ENCODE results near the gene TMEM266.

The TMEM266 gene

DNA sequence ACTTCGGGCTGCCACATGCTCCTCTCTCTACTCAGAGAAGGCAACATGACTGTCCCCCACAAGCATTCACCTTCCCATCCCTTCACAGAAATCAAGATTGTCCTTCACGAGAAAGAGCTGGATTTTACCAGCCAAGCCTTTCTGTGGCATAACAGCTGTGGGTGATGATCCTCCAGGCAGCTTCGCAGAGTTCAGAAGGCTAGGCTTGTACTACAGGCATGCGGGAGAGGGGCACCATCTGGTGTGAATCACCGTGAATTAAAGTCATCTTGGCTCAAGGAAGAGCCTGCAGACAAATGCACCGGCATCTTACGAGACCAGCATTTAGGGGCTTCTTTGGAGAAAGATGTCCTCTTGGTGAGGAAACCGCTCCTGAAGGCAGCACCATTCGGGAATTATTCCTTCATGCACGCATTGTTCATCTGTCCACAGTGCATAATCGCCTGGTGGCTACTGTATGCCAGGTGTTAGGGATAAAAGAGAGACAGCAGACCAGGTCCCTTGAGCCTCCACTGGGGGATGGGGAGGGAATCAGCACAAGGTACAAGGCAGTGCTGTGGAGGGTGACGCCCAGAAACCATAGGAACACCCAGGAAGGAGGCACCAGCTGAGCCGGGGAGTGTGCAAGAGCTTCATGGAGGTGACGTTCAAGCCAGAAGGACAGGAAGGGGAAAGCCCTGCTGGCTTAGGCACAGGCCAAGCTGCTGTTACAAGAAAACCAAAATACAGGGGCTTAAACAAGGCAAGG, 108.6 kb downstream of the TMEM266 start:
- H3K4me3 ChIP-seq (ENCODE audit: low read depth in 1 of 2, low read length in 1 of 2), result no peak overlapping the region
- no peaks in the 10 kb centered on the region for H3K27me3 ChIP-seq
- H3K4me1 ChIP-seq (ENCODE audit: control insufficient read depth in 1 of 2, insufficient read depth in 1 of 2, low read depth in 1 of 2, low read length in 1 of 2), result peaks cover 0 to 2% of the 10 kb centered on the region in 2 experiments
- TF ChIP-seq, protein P1, sequence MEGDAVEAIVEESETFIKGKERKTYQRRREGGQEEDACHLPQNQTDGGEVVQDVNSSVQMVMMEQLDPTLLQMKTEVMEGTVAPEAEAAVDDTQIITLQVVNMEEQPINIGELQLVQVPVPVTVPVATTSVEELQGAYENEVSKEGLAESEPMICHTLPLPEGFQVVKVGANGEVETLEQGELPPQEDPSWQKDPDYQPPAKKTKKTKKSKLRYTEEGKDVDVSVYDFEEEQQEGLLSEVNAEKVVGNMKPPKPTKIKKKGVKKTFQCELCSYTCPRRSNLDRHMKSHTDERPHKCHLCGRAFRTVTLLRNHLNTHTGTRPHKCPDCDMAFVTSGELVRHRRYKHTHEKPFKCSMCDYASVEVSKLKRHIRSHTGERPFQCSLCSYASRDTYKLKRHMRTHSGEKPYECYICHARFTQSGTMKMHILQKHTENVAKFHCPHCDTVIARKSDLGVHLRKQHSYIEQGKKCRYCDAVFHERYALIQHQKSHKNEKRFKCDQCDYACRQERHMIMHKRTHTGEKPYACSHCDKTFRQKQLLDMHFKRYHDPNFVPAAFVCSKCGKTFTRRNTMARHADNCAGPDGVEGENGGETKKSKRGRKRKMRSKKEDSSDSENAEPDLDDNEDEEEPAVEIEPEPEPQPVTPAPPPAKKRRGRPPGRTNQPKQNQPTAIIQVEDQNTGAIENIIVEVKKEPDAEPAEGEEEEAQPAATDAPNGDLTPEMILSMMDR (IDR thresholded peaks at IDR 0.05), result no peak
- no peaks in the 10 kb centered on the region for H3K36me3 ChIP-seq
- no peaks in the 10 kb centered on the region for H3K9me3 ChIP-seq
- H3K27ac ChIP-seq, result no peak overlapping the region

DNA sequence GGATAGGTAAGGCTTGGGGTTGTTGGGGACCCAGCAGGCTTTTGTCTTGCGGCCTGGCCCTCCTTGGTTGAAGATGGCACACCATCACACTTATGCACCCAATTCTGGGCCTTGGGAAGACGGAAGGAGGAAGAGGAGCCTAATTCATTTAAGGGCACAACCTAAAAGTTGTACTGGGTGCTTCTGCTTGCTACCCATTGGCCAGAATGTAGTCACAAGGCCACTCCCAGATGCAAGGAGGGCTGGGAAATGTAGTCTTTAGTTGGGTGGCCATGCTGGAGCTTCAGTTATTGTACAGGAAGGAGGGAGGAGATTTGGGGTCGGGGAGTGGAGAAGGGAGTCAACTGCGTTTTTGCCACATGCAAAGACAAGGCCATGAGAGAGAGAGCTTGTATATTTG, 109.2 kb downstream of the TMEM266 start:
- H3K36me3 ChIP-seq, result no peaks in the 10 kb centered on the region
- H3K4me1 ChIP-seq (ENCODE audit: control insufficient read depth in 1 of 2, insufficient read depth in 1 of 2, low read depth in 1 of 2, low read length in 1 of 2), result no peaks in the 10 kb centered on the region
- no peaks in the 10 kb centered on the region for H3K27me3 ChIP-seq
- TF ChIP-seq, protein P1 (IDR thresholded peaks at IDR 0.05), result no peak
- H3K9me3 ChIP-seq, result no peaks in the 10 kb centered on the region
- no peak overlapping the region for H3K4me3 ChIP-seq (ENCODE audit: low read depth in 1 of 2, low read length in 1 of 2)
- H3K27ac ChIP-seq, result no peak overlapping the region

DNA sequence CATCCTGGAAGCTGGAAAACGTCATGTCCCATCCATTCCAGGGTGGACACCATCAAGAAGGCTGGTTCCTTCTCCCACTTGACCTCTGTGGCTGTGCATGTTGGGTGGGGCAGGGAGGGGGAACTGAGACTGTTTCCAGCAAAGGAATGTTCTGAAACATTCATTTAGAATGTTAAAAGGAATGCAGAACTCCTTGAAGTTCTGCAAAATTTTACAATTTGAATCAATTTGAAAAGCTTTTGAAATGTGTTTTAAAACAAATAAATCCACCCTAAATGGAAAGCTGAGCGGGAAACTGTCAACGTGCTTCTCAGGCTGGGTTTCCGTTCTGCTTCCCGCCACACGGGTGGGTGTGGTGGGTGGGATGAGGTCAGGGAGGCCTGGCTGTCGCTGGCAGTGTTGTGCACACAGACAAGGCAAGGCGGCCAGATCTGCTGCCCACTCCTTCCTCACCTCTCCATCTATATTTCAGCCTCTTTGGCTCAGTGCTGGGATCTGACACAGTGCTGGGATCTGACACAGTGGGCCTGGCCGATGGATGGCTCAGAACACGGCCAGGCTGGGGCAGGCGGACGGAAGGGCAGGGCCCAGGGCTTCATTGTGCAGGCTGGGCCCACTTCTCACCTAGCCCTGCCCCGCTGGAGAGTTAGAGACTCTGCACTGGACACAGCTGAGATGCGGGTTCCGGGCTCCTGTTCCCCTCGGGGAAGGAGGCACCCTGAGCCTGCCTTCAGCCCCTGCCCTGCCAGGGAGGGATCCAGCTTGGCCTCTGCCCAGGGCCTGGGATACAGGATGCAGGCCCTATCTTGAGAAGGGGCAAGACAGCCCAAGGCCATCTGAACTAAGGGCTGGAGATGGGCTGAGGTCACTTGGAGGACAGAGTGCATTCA, 110.4 kb downstream of the TMEM266 start:
- Histone ChIP-seq H3K4me3 (ENCODE audit: low read depth in 1 of 2, low read length in 1 of 2) (no peak overlapping the region), H3K27me3 (no peaks in the 10 kb centered on the region), H3K9me3 (no peaks in the 10 kb centered on the region), H3K4me1 (ENCODE audit: control insufficient read depth in 1 of 2, insufficient read depth in 1 of 2, low read depth in 1 of 2, low read length in 1 of 2) (no peaks in the 10 kb centered on the region), H3K36me3 (no peaks in the 10 kb centered on the region), H3K27ac (no peak overlapping the region)
- TF ChIP-seq, protein P1 (IDR thresholded peaks at IDR 0.05), result no peak

DNA sequence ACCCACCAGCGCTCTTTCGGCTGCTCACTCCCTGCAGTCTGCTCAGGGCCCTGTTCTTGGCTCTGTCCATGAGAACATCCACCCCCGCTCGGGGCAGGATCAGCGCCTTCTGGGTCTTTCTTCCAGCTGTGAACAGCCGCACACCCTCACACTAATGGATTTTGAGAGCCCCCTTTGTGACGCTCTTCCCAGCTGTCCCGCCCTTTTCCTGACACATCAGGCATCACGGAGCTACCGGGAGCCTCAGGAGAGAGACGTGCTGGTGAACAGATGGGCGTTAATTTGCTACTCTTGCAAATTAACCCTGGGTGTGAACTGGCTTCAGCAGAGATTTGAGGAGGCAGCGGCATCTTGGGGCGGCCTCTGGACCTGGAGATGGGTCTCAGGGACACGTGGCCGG, 113.0 kb downstream of the TMEM266 start:
- H3K36me3 ChIP-seq, result no peaks in the 10 kb centered on the region
- no peaks in the 10 kb centered on the region for H3K4me1 ChIP-seq (ENCODE audit: control insufficient read depth in 1 of 2, insufficient read depth in 1 of 2, low read depth in 1 of 2, low read length in 1 of 2)
- H3K4me3 ChIP-seq (ENCODE audit: low read depth in 1 of 2, low read length in 1 of 2), result no peak overlapping the region
- no peak overlapping the region for H3K27ac ChIP-seq
- peaks cover 9% of the 10 kb centered on the region for H3K27me3 ChIP-seq
- no peaks in the 10 kb centered on the region for H3K9me3 ChIP-seq
- TF ChIP-seq, protein P1 (IDR thresholded peaks at IDR 0.05), result no peak

DNA sequence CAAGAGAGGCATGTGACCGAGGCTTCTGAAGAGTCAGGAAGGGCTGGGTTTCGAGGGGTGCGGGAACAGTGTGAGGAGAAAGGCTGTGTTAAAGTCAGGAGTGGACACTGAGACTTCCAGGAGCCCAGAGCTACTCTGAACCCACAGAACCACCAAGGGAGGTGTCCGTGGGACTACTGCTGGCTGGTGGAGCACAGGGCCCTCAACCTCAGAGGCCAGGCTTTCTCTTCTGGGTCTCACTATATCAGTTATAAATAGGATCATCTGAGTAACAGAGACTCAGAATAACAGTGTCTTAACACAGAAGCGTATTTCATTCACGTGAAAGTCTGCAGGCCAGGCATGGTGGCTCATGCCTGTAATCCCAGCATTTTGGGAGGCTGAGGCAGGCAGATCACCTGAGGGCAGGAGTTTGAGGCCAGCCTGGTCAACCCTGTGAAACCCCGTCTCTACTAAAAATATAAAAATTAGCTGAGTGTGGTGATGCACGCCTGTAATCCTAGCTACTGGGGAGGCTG, 113.6 kb downstream of the TMEM266 start:
- H3K4me1 ChIP-seq (ENCODE audit: control insufficient read depth in 1 of 2, insufficient read depth in 1 of 2, low read depth in 1 of 2, low read length in 1 of 2), result no peaks in the 10 kb centered on the region

More for the DNA sequence above, 113.6 kb downstream of the TMEM266 start:
- Histone ChIP-seq H3K27me3 (peaks cover 15% of the 10 kb centered on the region), H3K9me3 (no peaks in the 10 kb centered on the region), H3K27ac (no peak overlapping the region), H3K36me3 (no peaks in the 10 kb centered on the region), H3K4me3 (ENCODE audit: low read depth in 1 of 2, low read length in 1 of 2) (no peak overlapping the region)
- TF ChIP-seq, protein P1 (IDR thresholded peaks at IDR 0.05), result no peak
